GM18870 (cell line): ENCODE measurements around the gene NCOR1.
A peak's percentile ranks its signal among the peaks of the same experiment; 100 is the strongest.

Experiments used
- ATAC-seq: cut with Tn5 transposase; IDR thresholded peaks from one replicate; pipeline ENCODE4 v1.9.1; 2021; ENCODE audit warnings: moderate library complexity; ENCODE audit not compliant: unreplicated experiment

The NCOR1 gene

GRCh38 chr17:15981646-15982580 is 233.4 kb downstream of the NCOR1 start:
- no peak for ATAC-seq

- peak; percentile 84 for ATAC-seq
Observed at GRCh38 chr17:15981208-15981607, 234.1 kb downstream of the NCOR1 start.
